ENCODE measurements around the gene MSN. TPM values are rescaled to one million over a fixed set of nuclear protein-coding genes. Genes with fewer than 3 reads are reported as not detected.

Gene MSN
- polyA plus RNA-seq, 1 donor from 2014 or later: 2.3 TPM

DNA sequence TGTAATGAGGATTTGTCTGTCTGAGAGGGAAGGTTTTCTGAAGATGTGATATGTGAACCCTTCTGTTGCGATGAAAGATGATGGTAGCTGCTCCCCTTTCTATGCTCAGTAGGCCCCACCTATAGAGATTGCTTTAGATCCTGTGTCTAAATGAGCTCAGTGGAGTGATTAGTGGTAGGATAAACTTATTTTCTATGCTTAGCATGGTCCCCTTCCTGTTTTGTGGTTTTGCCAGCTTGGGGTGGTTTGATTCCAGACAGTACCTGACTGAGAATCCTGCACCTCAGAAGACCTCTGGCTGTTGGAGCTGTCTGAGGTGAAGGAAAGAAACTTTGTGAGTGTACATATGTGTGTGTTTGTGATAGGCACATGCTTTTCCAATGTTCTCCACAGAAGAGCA lies 17.7 kb downstream of the MSN start:
- no peak for TF ChIP-seq EZH2 (IDR thresholded peaks at IDR 0.05; ENCODE audit: borderline replicate concordance, insufficient read depth, low read length, poor library complexity, severe bottlenecking)
- TF ChIP-seq SMC3 (conservative IDR thresholded peaks at IDR 0.05; ENCODE audit: poor library complexity): no peak
- TF ChIP-seq, protein P1, sequence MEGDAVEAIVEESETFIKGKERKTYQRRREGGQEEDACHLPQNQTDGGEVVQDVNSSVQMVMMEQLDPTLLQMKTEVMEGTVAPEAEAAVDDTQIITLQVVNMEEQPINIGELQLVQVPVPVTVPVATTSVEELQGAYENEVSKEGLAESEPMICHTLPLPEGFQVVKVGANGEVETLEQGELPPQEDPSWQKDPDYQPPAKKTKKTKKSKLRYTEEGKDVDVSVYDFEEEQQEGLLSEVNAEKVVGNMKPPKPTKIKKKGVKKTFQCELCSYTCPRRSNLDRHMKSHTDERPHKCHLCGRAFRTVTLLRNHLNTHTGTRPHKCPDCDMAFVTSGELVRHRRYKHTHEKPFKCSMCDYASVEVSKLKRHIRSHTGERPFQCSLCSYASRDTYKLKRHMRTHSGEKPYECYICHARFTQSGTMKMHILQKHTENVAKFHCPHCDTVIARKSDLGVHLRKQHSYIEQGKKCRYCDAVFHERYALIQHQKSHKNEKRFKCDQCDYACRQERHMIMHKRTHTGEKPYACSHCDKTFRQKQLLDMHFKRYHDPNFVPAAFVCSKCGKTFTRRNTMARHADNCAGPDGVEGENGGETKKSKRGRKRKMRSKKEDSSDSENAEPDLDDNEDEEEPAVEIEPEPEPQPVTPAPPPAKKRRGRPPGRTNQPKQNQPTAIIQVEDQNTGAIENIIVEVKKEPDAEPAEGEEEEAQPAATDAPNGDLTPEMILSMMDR (IDR thresholded peaks at IDR 0.05; ENCODE audit: poor library complexity, severe bottlenecking): no peak
- TF ChIP-seq TAF1 (IDR thresholded peaks at IDR 0.05; ENCODE audit: low read depth): no peak
- TF ChIP-seq MXI1 (conservative IDR thresholded peaks at IDR 0.05; ENCODE audit: poor library complexity, severe bottlenecking): no peak
- no peak for TF ChIP-seq RAD21 (conservative IDR thresholded peaks at IDR 0.05)
- TF ChIP-seq, protein P2, sequence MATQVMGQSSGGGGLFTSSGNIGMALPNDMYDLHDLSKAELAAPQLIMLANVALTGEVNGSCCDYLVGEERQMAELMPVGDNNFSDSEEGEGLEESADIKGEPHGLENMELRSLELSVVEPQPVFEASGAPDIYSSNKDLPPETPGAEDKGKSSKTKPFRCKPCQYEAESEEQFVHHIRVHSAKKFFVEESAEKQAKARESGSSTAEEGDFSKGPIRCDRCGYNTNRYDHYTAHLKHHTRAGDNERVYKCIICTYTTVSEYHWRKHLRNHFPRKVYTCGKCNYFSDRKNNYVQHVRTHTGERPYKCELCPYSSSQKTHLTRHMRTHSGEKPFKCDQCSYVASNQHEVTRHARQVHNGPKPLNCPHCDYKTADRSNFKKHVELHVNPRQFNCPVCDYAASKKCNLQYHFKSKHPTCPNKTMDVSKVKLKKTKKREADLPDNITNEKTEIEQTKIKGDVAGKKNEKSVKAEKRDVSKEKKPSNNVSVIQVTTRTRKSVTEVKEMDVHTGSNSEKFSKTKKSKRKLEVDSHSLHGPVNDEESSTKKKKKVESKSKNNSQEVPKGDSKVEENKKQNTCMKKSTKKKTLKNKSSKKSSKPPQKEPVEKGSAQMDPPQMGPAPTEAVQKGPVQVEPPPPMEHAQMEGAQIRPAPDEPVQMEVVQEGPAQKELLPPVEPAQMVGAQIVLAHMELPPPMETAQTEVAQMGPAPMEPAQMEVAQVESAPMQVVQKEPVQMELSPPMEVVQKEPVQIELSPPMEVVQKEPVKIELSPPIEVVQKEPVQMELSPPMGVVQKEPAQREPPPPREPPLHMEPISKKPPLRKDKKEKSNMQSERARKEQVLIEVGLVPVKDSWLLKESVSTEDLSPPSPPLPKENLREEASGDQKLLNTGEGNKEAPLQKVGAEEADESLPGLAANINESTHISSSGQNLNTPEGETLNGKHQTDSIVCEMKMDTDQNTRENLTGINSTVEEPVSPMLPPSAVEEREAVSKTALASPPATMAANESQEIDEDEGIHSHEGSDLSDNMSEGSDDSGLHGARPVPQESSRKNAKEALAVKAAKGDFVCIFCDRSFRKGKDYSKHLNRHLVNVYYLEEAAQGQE (IDR thresholded peaks at IDR 0.05; ENCODE audit: borderline replicate concordance): no peak
- no peak for TF ChIP-seq EP300 (conservative IDR thresholded peaks at IDR 0.05; ENCODE audit: poor library complexity, severe bottlenecking)
- TF ChIP-seq POLR2AphosphoS5 (IDR thresholded peaks at IDR 0.05): no peak
- Histone ChIP-seq H3F3A (ENCODE audit: insufficient read depth, low read length, poor library complexity, severe bottlenecking) (no peaks in the 10 kb centered on the region), H2AFZ (ENCODE audit: low read depth, low read length) (no peak overlapping the region), H3K9me3 (ENCODE audit: low read length) (no peaks in the 10 kb centered on the region), H3K27ac (ENCODE audit: low read length) (no peak overlapping the region), H3K36me3 (ENCODE audit: insufficient read depth, low read length) (no peaks in the 10 kb centered on the region), H4K20me1 (ENCODE audit: insufficient read depth) (no peaks in the 10 kb centered on the region), H3K9ac (ENCODE audit: low read length) (no peak overlapping the region), H3K4me2 (ENCODE audit: low read length) (no peak overlapping the region), H3K79me2 (replicated peaks; ENCODE audit: insufficient read depth, low read length) (no peaks in the 10 kb centered on the region), H3K4me3 (ENCODE audit: low read length) (no peak overlapping the region), H3K9me2 (ENCODE audit: insufficient read depth, low read length) (no peaks in the 10 kb centered on the region), H3K27me3 (ENCODE audit: insufficient read depth, low read depth, low read length) (no peaks in the 10 kb centered on the region)

DNA sequence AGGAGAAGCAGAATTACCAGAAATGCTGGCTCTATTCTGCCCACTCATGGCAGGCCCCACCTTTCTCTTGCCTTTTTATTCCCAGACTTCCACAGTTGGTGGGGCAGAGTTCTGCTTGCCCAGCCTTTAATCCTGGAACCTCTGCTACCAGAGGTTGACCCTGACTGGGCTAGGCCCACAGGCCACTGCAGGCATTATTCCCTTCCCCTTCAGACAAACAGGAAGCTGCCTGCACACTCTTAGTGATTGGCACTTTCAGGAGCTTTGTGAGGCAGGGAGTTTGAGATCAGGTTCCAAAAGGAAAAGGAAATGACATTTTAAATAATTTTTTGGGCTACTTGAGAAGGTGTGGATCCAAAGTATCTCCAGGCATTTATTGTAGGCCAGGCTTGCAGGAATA lies 18.8 kb downstream of the MSN start:
- no peak overlapping the region for H3K4me2 ChIP-seq (ENCODE audit: low read length)
- H4K20me1 ChIP-seq (ENCODE audit: insufficient read depth): no peaks in the 10 kb centered on the region
- no peaks in the 10 kb centered on the region for H3K27me3 ChIP-seq (ENCODE audit: insufficient read depth, low read depth, low read length)
- no peaks in the 10 kb centered on the region for H3K79me2 ChIP-seq (replicated peaks; ENCODE audit: insufficient read depth, low read length)
- no peak overlapping the region for H3K27ac ChIP-seq (ENCODE audit: low read length)
- no peak overlapping the region for H3K4me3 ChIP-seq (ENCODE audit: low read length)
- no peaks in the 10 kb centered on the region for H3K9me2 ChIP-seq (ENCODE audit: insufficient read depth, low read length)
- no peak overlapping the region for H2AFZ ChIP-seq (ENCODE audit: low read depth, low read length)
- TF ChIP-seq POLR2AphosphoS5 (IDR thresholded peaks at IDR 0.05) (no peak), EP300 (conservative IDR thresholded peaks at IDR 0.05; ENCODE audit: poor library complexity, severe bottlenecking) (no peak)
- H3K9me3 ChIP-seq (ENCODE audit: low read length): no peaks in the 10 kb centered on the region
- H3F3A ChIP-seq (ENCODE audit: insufficient read depth, low read length, poor library complexity, severe bottlenecking): no peaks in the 10 kb centered on the region
- no peak overlapping the region for H3K9ac ChIP-seq (ENCODE audit: low read length)
- no peaks in the 10 kb centered on the region for H3K36me3 ChIP-seq (ENCODE audit: insufficient read depth, low read length)

DNA sequence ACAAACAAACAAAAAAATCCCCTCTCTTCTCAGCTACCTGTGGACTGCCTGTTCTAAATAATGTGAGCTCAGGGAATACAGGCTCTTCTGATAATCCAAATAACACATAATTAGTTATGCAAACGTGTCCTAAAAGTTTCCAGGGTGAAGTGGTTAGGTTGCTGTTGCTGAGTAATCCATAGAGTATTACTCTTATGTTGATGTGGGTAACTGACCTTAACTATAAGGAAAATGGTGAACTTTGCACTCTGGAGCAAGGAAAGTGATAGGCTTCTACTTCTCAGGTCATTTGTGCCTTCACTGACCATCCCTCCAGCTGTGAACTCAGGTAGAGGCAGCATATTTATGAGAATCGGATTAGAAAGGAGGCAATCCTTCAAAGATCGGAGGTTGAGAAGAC lies 19.9 kb downstream of the MSN start:
- no peaks in the 10 kb centered on the region for H3K9me2 ChIP-seq (ENCODE audit: insufficient read depth, low read length)
- no peaks in the 10 kb centered on the region for H3K79me2 ChIP-seq (replicated peaks; ENCODE audit: insufficient read depth, low read length)
- H2AFZ ChIP-seq (ENCODE audit: low read depth, low read length): no peak overlapping the region
- no peak overlapping the region for H3K27ac ChIP-seq (ENCODE audit: low read length)
- no peaks in the 10 kb centered on the region for H3F3A ChIP-seq (ENCODE audit: insufficient read depth, low read length, poor library complexity, severe bottlenecking)
- no peaks in the 10 kb centered on the region for H3K9me3 ChIP-seq (ENCODE audit: low read length)
- no peak overlapping the region for H3K9ac ChIP-seq (ENCODE audit: low read length)
- TF ChIP-seq MXI1 (conservative IDR thresholded peaks at IDR 0.05; ENCODE audit: poor library complexity, severe bottlenecking) (no peak), RAD21 (conservative IDR thresholded peaks at IDR 0.05) (no peak), POLR2AphosphoS5 (IDR thresholded peaks at IDR 0.05) (no peak), EP300 (conservative IDR thresholded peaks at IDR 0.05; ENCODE audit: poor library complexity, severe bottlenecking) (no peak)
- TF ChIP-seq, protein P2 (IDR thresholded peaks at IDR 0.05; ENCODE audit: borderline replicate concordance): no peak
- no peak overlapping the region for H3K4me3 ChIP-seq (ENCODE audit: low read length)
- no peak overlapping the region for H3K4me2 ChIP-seq (ENCODE audit: low read length)
- H3K36me3 ChIP-seq (ENCODE audit: insufficient read depth, low read length): no peaks in the 10 kb centered on the region
- H3K27me3 ChIP-seq (ENCODE audit: insufficient read depth, low read depth, low read length): no peaks in the 10 kb centered on the region
- H4K20me1 ChIP-seq (ENCODE audit: insufficient read depth): no peaks in the 10 kb centered on the region
